ENCODE results near the gene MIP.
"Not testable (repeated sequence)": the region's sequence is repeated elsewhere in the genome, so short reads cannot be mapped to it uniquely, and the experiment has no call there.

The MIP gene

GRCh38 chr12:56401612-56402011, 52.8 kb downstream of the MIP start:
- not testable (repeated sequence) for DNase-seq

- not testable (repeated sequence) for DNase-seq
Observed at GRCh38 chr12:56401125-56401524, 53.3 kb downstream of the MIP start.
